Psoas muscle (tissue), 8 donors: Measurements from ENCODE around the gene SEC14L5. TPM values are rescaled to one million over a fixed set of nuclear protein-coding genes. Genes with fewer than 3 reads are reported as not detected.

Experiments used
- ATAC-seq, 4 donors: fragments of 200-7000 bp; cut with Tn5 transposase; one replicate each; pipeline ENCODE4 v1.9.1; 2020; ENCODE audit warnings: moderate library complexity in 3 of 4, mild to moderate bottlenecking in 2 of 4
- DNase-seq, 2 donors: peaks; one replicate each; pipeline ENCODE4 v3.0.0-alpha.2; 2020
- H3K27ac ChIP-seq: fragments of 200-600 bp; one replicate; pipeline ENCODE4 v1.8.0; 2022
- H3K27me3 ChIP-seq, 3 donors: fragments of 200-600 bp in 1 of 3; one replicate each; pipeline versions ENCODE4 v1.6.1 to v1.8.0; 2013 to 2022; ENCODE audit warnings: low read length in 2 of 3, mild to moderate bottlenecking in 2 of 3, moderate library complexity in 1 of 3; ENCODE audit not compliant: insufficient read depth in 3 of 3
- H3K36me3 ChIP-seq, 2 donors: fragments of 200-600 bp in 1 of 2; one replicate each; pipeline versions ENCODE4 v1.6.1 to v1.8.0; 2013 to 2022; ENCODE audit warnings: low read depth in 1 of 2, mild to moderate bottlenecking in 1 of 2, moderate library complexity in 1 of 2; ENCODE audit not compliant: insufficient read depth in 1 of 2
- H3K4me1 ChIP-seq: fragments of 200-600 bp; one replicate; pipeline ENCODE4 v1.8.0; 2022
- H3K4me3 ChIP-seq: fragments of 200-600 bp; one replicate; pipeline ENCODE4 v1.8.0; 2022; ENCODE audit warnings: mild to moderate bottlenecking
- H3K9me3 ChIP-seq: fragments of 200-600 bp; one replicate; pipeline ENCODE4 v1.8.0; 2022
- WGBS, 3 donors: extraction: QIAGEN DNeasy Blood & Tissue Kit; methylation state at CpG; one replicate each; pipeline versions ENCODE4 v1.1.6 to v1.1.7; 2013; 5-methylcytosine and 5-hydroxymethylcytosine counted together
- intact Hi-C, 2 donors: fragments of 100-400 bp; cut with DNase I; formaldehyde crosslinking; loops; one replicate each; pipeline versions ENCODE4 v1.11.0 to v1.14.2; 2022
- polyA plus RNA-seq, 3 donors: library from polyadenylated mRNA; stranded (reverse); fragments of 200-250 nt; gene quantifications; one replicate each; pipeline ENCODE4 v1.2.3, GENCODE V29; 2013
- total RNA-seq, 4 donors: library from RNA; stranded (reverse); fragmentation: NEBNext Ultra II Directional in 2 of 4; extraction: Animal tissue kit (Norgen Biotek cat#: 25700) in 2 of 4; gene quantifications; one replicate each; pipeline versions ENCODE4 v1.2.1 to v1.2.4, GENCODE V29; 2021 to 2023
- TF ChIP-seq, protein P1 (sequence below): fragments of 200-600 bp; IDR thresholded peaks from one replicate; pipeline ENCODE4 v1.8.0; 2022; ENCODE audit warnings: antibody characterized with exemption
- donor health status: healthy with polysubstance abuse.
- donor health status: DM: no; HTN: no; CAD: no; lungs with moderate emphysema.
- donor health status: Bipolar disorder and iron deficiency.
- donor health status: healthy.
- donor health status: DM: yes; HTN: yes; CAD: no.
- donor health status: DM: no; HTN: no; CAD: no.
- donor health status: DM: no; HTN: no; CAD: no.
- donor health status: DM: yes; HTN: yes; CAD: no.

Gene SEC14L5
- total and polyA plus RNA-seq, 7 donors, result 0.23 to 0.88 (median 0.42) TPM

DNA sequence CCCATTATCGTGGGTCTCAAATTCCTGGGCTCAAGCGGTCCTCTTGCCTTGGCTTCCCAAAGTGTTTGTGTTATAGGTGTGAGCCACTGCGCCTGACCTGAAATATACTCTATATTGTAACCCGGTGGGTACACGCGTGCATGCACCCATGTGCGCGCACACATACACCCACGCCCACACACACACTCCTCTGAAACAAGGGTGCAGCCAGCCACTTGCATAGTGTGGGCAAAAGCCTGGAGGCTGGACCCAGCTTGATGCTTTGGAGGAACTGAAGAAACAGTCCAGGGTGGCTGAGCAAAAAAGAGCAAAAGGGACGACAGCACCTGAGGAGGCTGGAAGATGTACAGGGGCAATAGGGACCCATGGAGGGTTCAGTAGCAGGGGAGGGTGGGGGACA, 45.7 kb downstream of the SEC14L5 start:
- ATAC-seq (no peak), DNase-seq (no peak)
- no peaks in the 10 kb centered on the region for H3K4me1 ChIP-seq
- 92 to 94% (median 92%) methylated on average over 10 of the region's 10 CpGs for WGBS, 3 donors
- no peaks in the 10 kb centered on the region for H3K36me3 ChIP-seq
- TF ChIP-seq, protein P1, sequence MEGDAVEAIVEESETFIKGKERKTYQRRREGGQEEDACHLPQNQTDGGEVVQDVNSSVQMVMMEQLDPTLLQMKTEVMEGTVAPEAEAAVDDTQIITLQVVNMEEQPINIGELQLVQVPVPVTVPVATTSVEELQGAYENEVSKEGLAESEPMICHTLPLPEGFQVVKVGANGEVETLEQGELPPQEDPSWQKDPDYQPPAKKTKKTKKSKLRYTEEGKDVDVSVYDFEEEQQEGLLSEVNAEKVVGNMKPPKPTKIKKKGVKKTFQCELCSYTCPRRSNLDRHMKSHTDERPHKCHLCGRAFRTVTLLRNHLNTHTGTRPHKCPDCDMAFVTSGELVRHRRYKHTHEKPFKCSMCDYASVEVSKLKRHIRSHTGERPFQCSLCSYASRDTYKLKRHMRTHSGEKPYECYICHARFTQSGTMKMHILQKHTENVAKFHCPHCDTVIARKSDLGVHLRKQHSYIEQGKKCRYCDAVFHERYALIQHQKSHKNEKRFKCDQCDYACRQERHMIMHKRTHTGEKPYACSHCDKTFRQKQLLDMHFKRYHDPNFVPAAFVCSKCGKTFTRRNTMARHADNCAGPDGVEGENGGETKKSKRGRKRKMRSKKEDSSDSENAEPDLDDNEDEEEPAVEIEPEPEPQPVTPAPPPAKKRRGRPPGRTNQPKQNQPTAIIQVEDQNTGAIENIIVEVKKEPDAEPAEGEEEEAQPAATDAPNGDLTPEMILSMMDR, result no peak
- no peaks in the 10 kb centered on the region for H3K27me3 ChIP-seq
- intact Hi-C loops, result no loop called here
- H3K27ac ChIP-seq, result no peak overlapping the region
- no peaks in the 10 kb centered on the region for H3K9me3 ChIP-seq
- no peak overlapping the region for H3K4me3 ChIP-seq

DNA sequence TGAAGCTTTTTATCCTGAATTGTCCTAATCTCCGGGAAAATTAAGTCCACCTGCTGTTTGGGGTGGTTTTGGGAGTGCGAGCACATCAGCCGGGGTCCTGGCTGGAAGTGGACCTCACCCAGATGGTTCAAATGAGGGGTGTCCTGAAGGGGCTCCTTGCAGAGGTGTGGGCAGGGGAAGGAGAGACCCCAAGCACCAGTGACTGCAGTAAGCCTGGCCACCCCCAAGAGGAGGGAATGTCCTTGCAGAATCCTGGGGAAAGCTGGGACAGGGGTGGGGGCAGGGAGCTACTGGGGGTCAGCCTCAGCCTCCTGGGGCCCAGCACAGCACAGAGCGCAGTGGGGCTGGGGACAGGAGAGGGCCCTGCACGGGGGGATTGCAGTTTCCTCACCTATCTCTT, 46.2 kb downstream of the SEC14L5 start:
- intact Hi-C loops, result no loop called here
- no peak overlapping the region for H3K4me3 ChIP-seq
- DNase-seq (no peak), ATAC-seq (no peak)
- H3K27ac ChIP-seq, result no peak overlapping the region
- no peaks in the 10 kb centered on the region for H3K27me3 ChIP-seq
- no peaks in the 10 kb centered on the region for H3K36me3 ChIP-seq
- H3K9me3 ChIP-seq, result no peaks in the 10 kb centered on the region
- H3K4me1 ChIP-seq, result no peaks in the 10 kb centered on the region
- WGBS, 3 donors, result 71 to 78% (median 77%) methylated on average over 5 of the region's 5 CpGs
- TF ChIP-seq, protein P1, result no peak

DNA sequence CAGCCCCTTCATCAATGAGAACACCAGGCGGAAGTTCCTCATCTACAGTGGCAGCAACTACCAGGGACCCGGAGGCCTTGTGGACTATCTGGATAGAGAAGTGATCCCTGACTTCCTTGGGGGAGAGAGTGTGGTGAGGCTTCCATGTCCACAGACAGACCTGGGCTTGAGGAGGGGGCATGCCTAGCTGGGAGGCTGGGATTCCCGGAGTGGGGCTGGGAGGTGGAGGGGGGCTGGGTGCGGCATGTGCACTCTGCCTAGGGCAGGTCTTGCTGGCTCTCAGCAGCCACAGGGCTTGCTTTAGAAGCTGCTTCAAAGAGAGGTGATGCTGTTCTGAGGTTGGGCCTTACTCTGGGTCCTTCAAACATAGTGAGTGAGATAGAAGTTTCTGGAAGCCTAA, 47.8 kb downstream of the SEC14L5 start:
- Histone ChIP-seq H3K27ac (no peak overlapping the region), H3K4me3 (no peak overlapping the region), H3K9me3 (no peaks in the 10 kb centered on the region), H3K27me3 (no peaks in the 10 kb centered on the region), H3K4me1 (no peaks in the 10 kb centered on the region), H3K36me3 (no peaks in the 10 kb centered on the region)
- intact Hi-C loops, result no loop called here
- no peak for DNase-seq
- TF ChIP-seq, protein P1, result no peak
- WGBS, 3 donors, result 60 to 84% (median 71%) methylated on average over 4 of the region's 4 CpGs
- ATAC-seq, result no peak

DNA sequence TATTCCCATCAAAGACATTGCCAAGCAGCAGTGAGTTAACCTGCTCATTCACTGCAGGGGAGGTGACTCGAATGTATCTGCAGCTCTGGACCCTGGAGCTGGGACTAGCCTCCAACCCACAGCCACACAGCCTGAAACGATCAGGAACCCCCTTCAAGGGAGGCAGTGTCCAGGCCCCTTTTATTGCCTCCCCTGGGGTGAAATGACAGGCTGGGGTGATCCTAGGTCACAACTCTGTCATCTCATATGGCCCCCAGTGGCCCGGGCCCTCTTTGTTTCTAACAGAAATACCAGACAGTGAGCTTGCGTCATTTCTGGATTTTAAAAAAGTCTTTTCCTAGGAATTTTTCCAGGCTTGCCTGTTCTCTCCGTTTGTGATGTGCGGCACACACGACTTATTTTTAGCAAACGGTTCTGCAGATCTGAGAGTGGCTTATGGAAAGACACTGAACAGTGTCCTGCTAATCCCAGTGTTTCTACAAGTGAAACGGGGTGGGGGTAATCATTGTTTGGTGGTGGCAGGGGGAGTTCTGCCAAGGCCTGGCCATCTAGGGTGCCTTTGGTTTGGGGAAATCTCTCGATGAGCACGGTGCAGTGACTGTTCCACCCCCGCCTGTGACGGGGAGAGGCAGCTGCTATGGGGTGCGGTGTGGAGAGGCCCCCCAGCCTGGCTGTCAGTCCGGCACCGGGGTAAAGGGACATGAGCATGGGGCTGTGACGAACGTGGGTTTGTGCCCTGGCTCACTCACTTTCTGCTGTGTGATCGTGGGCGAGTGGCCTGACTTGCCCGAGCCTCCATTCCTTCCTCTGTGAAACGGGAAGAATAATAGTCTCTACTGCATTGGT, 48.4 kb downstream of the SEC14L5 start:
- no peaks in the 10 kb centered on the region for H3K27me3 ChIP-seq
- DNase-seq (no peak), ATAC-seq (no peak)
- no peaks in the 10 kb centered on the region for H3K9me3 ChIP-seq
- no peak overlapping the region for H3K27ac ChIP-seq
- intact Hi-C loops, result no loop called here
- no peak overlapping the region for H3K4me3 ChIP-seq
- H3K4me1 ChIP-seq, result no peaks in the 10 kb centered on the region
- no peaks in the 10 kb centered on the region for H3K36me3 ChIP-seq
- WGBS, 3 donors, result 69 to 75% (median 72%) methylated on average over 22 of the region's 22 CpGs
- TF ChIP-seq, protein P1, result no peak

GRCh38 chr16:5007256-5007655, 49.1 kb downstream of the SEC14L5 start:
- no peaks in the 10 kb centered on the region for H3K4me1 ChIP-seq
- intact Hi-C loops, result no loop called here
- H3K9me3 ChIP-seq, result no peaks in the 10 kb centered on the region
- no peaks in the 10 kb centered on the region for H3K36me3 ChIP-seq
- no peak overlapping the region for H3K4me3 ChIP-seq
- ATAC-seq, result no peak
- H3K27me3 ChIP-seq, result no peaks in the 10 kb centered on the region
- H3K27ac ChIP-seq, result no peak overlapping the region
- TF ChIP-seq, protein P1, result no peak
- WGBS, 3 donors, result 81 to 87% (median 85%) methylated on average over 10 of the region's 10 CpGs
- DNase-seq, result no peak
